ENCODE measurements around the gene LHX5.

Gene LHX5

DNA sequence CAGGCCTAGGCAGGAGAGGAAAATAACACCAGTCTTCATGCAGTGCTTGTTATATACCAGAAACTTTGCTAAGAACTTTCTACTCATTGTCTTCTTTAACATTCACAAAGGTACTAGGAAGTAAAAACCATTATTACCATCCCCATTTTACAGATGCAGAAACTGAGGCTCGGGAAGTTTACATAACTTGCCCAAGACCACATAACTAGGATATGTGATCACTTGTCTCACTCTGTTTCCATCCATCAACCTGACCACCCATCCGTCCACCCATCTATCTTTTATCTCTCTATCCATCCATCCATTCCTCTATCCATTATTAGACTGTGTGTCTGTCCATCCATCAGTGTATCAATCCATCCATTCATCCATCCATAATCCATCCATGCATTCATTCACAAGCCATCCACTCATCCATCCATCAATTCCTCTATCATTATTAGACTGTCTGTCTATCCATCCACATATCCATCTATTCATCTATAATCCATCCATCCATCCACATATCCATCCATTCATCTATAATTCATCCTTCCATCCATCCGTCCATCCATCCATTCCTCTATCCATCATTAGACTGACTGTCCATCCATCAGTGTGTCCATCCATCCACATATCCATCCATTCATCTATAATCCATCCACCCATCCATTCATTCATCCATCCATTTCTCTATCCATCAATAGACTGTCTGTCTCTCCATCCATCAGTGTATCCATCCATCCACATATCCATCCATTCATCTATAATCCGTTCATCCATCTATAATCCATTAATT lies 33.0 kb downstream of the LHX5 start:
- no peak for DNase-seq

- DNase-seq: no peak
These were observed 34.0 kb downstream of the LHX5 start for GRCh38 chr12:113437729-113438100.

- no peak for DNase-seq
These were observed 34.5 kb downstream of the LHX5 start for GRCh38 chr12:113436993-113437728.

- DNase-seq: no peak
These were observed 35.1 kb downstream of the LHX5 start for GRCh38 chr12:113436586-113436985.

DNA sequence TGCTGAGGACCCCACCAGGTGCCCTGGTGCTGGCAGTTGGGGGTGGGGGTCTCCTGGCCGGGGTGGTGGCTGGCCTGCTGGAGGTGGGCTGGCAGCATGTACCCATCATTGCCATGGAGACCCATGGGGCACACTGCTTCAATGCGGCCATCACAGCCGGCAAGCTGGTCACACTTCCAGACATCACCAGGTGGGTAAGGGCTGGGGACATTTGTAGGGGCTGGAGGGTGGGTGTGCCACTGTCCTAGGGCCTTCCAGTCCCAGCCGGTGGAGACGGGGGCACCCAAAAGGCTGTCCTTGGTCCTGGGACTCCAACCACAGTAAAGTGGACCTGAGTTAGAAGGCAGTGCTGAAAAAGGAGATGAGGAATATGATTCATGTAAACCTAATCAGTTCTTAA lies 36.3 kb downstream of the LHX5 start:
- no peak for DNase-seq

- no peak for DNase-seq
These were observed 38.7 kb downstream of the LHX5 start for GRCh38 chr12:113432986-113433385.

GRCh38 chr12:113428482-113428881 lies 43.2 kb downstream of the LHX5 start:
- DNase-seq: no peak

DNA sequence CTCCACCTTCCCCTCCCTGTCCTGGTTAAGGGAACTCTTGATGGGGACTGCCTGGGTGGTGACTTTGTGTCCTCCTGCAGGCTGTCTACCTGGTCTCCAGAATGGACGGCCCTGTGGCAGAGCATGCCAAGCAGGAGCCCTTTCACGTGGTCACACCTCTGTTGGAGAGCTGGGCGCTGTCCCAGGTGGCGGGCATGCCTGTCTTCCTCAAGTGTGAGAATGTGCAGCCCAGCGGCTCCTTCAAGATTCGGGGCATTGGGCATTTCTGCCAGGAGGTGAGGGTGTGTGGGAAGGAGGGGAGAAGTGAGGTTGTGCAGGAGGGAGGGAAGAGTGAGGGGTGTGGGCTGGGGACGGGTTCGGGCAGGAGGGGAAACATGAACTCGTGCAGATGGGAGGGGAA lies 43.8 kb downstream of the LHX5 start:
- no peak for DNase-seq

GRCh38 chr12:113425960-113426453 lies 45.7 kb downstream of the LHX5 start:
- no peak for DNase-seq

- peak; percentile 70 for DNase-seq
These were observed 46.5 kb downstream of the LHX5 start for GRCh38 chr12:113424915-113425823.

DNA sequence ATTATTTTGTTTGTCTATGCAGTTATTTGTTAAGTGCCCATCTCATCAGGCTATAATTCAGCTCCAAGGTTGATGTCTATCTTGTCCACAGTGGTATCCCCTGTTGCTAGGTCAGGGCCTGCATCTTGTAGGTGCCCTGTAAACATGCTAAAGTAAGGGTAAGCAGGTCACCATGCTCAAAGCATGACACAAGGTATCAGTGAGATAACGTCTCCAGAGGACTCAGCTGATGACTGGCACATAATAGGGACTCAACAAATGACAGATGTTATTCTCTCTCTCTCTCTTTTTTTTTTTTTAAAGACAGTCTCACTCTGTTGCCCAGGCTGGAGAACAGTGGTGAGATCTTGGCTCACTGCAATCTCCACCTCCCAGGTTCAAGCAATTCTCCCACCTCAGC lies 47.2 kb downstream of the LHX5 start:
- DNase-seq: peak; percentile 61

DNA sequence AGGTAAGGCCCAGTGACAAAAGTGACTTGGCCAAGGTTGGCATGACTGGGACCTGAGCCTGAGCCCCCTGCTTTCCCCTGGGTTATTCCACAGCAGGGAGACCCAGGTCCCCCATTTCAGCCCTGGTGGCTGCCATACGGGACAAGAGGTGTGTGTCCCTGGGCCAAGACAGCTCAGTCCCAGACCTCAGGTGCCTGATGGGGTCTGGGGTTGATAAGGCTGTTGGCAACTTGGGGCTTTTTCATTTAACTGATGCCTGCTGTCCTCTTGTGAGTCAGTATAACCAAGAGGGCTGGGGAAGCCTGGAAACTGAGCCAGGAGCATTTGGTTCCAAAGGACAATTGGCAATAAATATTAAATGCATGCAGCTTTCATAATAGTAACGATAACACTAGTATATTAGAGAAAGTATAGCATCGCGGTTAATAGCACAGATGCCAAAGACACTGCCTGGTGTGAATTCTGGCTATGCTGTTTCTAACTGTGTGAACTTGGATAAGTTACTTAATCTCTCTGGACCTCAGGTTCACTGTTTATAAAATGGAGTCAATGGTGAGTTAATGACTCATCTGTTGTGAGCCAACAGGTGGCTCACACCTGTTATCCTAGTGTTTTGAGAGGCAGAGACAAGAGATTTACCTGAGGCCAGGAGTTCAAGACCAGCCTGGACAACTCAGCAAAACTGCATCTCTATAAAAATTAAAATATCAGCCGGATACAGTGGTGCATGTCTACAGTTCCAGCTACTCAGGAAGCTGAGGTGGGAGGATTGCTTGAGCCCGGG lies 48.6 kb downstream of the LHX5 start:
- peak; percentile 55 for DNase-seq

DNA sequence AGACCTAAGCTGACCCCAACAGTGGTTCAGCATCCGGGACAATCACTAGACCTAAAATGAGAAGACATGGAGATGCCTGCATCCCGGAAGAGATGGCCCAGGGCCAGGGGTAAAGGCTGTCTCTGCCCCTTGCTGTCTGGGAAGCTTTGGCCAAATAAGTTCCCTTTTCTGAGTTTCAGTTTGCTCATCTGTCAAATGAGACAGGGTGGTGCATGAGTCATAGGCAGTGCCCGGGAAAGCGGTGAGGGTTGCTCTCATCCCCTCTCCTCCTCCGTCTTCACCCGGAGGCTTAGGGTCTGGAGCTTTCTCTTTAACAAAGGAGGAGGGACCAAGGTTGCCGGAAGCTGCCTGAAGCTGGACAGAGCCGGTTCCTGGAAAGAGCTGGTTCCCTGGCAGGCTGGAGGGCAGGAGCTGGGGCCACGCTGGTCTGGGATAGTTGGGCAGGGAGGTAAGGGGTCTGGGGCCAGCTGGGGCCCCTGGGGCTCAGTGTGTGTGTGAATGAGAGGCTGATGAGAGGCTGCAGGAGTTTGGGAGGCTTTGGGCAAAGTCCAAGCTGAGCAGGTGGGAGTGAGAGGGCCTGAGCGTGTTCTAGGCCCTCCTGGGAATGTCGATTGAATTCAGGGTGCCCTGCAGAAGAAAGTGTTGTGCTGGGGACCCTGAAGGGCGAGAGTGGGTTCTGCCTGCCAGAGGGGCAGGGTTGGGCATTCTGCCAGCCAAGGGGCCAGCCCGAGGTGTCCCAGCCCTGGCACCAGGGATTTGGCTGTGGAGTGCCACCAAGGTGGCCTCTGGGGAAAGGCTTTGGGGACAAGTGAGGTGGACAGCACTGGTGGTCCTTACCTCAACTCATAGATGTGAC lies 49.4 kb downstream of the LHX5 start, which contains the start of gene SDSL:
TSS of gene SDSL (plus strand) at position 351 of the 856 bp plus-strand sequence. CDS start 5,603 bp downstream, outside the sequence.
- DNase-seq: peak; percentile 93

- DNase-seq: peak; percentile 92
These were observed 50.6 kb downstream of the LHX5 start for GRCh38 chr12:113420996-113421595.

DNA sequence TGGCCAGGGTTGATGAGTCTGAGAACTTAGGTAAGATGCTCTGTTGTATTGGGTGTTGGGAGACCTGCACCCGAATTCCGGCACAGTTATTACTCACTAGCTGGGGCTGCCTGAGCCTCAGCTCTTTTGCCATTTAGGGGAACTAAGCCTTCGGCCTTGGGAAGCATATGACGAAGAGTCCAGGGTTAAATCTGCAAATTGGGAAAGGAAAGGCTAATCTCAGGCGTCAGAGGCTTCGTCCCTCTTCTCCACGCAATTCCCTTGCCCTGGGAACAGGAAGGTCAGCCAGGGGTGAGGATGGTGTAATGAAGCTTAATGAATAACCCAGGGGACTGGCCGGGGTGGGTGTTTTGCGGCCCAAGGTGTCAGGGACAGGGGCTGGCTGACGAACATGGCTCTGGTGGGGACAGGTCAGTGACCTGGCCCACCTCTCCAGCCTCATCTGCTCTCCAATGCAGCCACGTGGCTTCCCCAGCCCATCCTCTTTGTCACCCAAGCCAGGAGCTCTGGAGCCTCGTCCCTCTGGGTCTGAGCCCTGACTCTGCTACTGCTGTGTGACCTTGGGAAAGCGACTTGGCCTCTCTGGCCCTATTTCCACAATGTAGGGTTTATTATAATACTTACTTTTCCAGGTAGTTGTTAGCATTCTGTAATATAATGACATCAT lies 53.3 kb downstream of the LHX5 start:
- no peak for DNase-seq

DNA sequence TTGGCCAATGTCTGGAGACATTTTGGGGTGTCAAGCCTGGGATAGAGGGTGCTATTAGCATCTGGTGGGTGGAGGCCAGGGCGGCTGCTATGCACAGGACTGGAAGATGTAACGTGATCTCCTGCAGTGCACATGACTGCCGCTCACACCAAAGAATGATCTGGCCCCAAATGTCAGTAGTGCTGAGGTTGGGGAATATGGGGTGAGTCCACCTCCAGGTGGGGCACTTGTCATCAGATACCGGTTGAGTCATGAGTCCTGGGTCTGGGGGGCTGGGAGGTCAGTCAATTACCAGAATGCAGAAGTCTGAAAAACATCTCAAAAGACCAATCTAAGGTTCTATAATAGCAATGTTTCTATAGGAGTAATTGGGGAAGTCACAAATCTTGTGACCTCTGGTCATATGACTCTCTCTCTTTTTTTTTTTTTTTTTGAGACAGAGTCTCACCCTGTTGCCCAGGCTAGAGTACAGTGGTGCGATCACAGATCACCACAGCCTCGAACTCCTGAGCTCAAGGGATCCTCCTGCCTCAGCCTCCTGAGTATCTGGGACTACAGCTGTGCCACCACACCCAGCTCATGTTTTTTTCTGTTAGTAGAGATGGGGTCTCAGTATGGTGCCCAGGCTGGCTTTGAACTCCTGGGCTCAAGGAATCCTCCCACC lies 55.4 kb downstream of the LHX5 start:
- peak; percentile 34 for DNase-seq

- DNase-seq: no peak
These were observed 57.1 kb downstream of the LHX5 start for GRCh38 chr12:113414519-113415038.

DNA sequence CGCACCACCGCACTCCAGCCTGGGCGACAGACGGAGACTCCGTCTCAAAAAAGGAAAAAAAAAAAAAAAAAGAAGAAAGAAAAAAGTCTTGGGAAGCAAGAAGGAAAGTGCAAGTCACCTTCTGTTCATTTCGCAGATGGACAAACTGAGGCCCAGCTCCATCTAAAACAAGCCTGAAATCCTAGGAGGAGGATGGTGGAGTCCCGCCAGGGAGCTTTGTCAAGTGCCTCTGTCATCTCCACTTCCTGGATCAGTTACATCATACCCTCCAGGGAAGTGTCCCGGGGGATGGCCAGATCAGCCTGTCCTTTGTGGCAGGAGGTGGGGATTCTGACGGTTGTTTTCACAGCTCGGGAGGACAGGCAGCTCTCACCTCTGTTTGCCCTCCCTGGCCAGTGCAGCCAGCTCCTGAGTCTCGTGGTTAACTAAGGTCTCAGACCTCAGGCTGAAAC lies 58.2 kb downstream of the LHX5 start:
- DNase-seq: no peak

Data from hematopoietic multipotent progenitor cell treated with erythropoietin and hydrocortisone succinate and interleukin-3 and kit ligand, for 8 days (in vitro differentiated cells).